ENCODE data around the gene CYP2F1.

CYP2F1 gene

GRCh38 chr19:41114132-41114531, at the start of gene CYP2F1:
Gene CYP2F1, plus strand, starts transcription at chr19:41114432. Its CDS starts 1,757 bp downstream, at chr19:41116189.
- Histone ChIP-seq H3K9ac (ENCODE audit: low read depth in 1 of 2, low read length in 2 of 2) (no peak within 1 kb of the TSS), H3K36me3 (ENCODE audit: control insufficient read depth in 1 of 2, insufficient read depth in 2 of 2, low read length in 2 of 2) (no peaks in the 10 kb centered on the region), H3K27me3 (ENCODE audit: control insufficient read depth in 1 of 2, insufficient read depth in 2 of 2, low read length in 2 of 2) (peaks cover 0 to 3% of the 10 kb centered on the region in 2 donors), H3K27ac (ENCODE audit: low read depth, low read length) (no peak within 1 kb of the TSS), H3K4me3 (ENCODE audit: low read depth in 1 of 2, low read length in 2 of 2) (no peak within 1 kb of the TSS), H3K9me3 (ENCODE audit: control insufficient read depth in 1 of 2, low read length in 2 of 2) (no peaks in the 10 kb centered on the region), H3K4me1 (ENCODE audit: control insufficient read depth in 1 of 2, insufficient read depth in 2 of 2, low read length in 2 of 2) (no peaks in the 10 kb centered on the region)

- H3K27me3 ChIP-seq (ENCODE audit: control insufficient read depth in 1 of 2, insufficient read depth in 2 of 2, low read length in 2 of 2): peaks cover 0 to 4% of the 10 kb centered on the region in 2 donors
- no peak overlapping the region for H3K4me3 ChIP-seq (ENCODE audit: low read depth in 1 of 2, low read length in 2 of 2)
- no peak overlapping the region for H3K27ac ChIP-seq (ENCODE audit: low read depth, low read length)
- H3K36me3 ChIP-seq (ENCODE audit: control insufficient read depth in 1 of 2, insufficient read depth in 2 of 2, low read length in 2 of 2): no peaks in the 10 kb centered on the region
- no peaks in the 10 kb centered on the region for H3K9me3 ChIP-seq (ENCODE audit: control insufficient read depth in 1 of 2, low read length in 2 of 2)
- H3K4me1 ChIP-seq (ENCODE audit: control insufficient read depth in 1 of 2, insufficient read depth in 2 of 2, low read length in 2 of 2): no peaks in the 10 kb centered on the region
- no peak overlapping the region for H3K9ac ChIP-seq (ENCODE audit: low read depth in 1 of 2, low read length in 2 of 2)
These were observed 49.2 kb upstream of the CYP2F1 start for GRCh38 chr19:41064974-41065569.

GRCh38 chr19:41076286-41076685, 37.9 kb upstream of the CYP2F1 start:
- Histone ChIP-seq H3K9me3 (ENCODE audit: control insufficient read depth in 1 of 2, low read length in 2 of 2) (no peaks in the 10 kb centered on the region), H3K27ac (ENCODE audit: low read depth, low read length) (no peak overlapping the region), H3K4me1 (ENCODE audit: control insufficient read depth in 1 of 2, insufficient read depth in 2 of 2, low read length in 2 of 2) (no peaks in the 10 kb centered on the region), H3K4me3 (ENCODE audit: low read depth in 1 of 2, low read length in 2 of 2) (no peak overlapping the region), H3K36me3 (ENCODE audit: control insufficient read depth in 1 of 2, insufficient read depth in 2 of 2, low read length in 2 of 2) (no peaks in the 10 kb centered on the region), H3K27me3 (ENCODE audit: control insufficient read depth in 1 of 2, insufficient read depth in 2 of 2, low read length in 2 of 2) (no peaks in the 10 kb centered on the region), H3K9ac (ENCODE audit: low read depth in 1 of 2, low read length in 2 of 2) (no peak overlapping the region)

- no peak overlapping the region for H3K27ac ChIP-seq (ENCODE audit: low read depth, low read length)
- no peaks in the 10 kb centered on the region for H3K4me1 ChIP-seq (ENCODE audit: control insufficient read depth in 1 of 2, insufficient read depth in 2 of 2, low read length in 2 of 2)
- no peaks in the 10 kb centered on the region for H3K9me3 ChIP-seq (ENCODE audit: control insufficient read depth in 1 of 2, low read length in 2 of 2)
- H3K27me3 ChIP-seq (ENCODE audit: control insufficient read depth in 1 of 2, insufficient read depth in 2 of 2, low read length in 2 of 2): no peaks in the 10 kb centered on the region
- no peak overlapping the region for H3K4me3 ChIP-seq (ENCODE audit: low read depth in 1 of 2, low read length in 2 of 2)
- no peaks in the 10 kb centered on the region for H3K36me3 ChIP-seq (ENCODE audit: control insufficient read depth in 1 of 2, insufficient read depth in 2 of 2, low read length in 2 of 2)
- H3K9ac ChIP-seq (ENCODE audit: low read depth in 1 of 2, low read length in 2 of 2): no peak overlapping the region
These were observed 30.7 kb upstream of the CYP2F1 start for GRCh38 chr19:41083516-41083915.

GRCh38 chr19:41085748-41086415, 28.4 kb upstream of the CYP2F1 start:
- Histone ChIP-seq H3K9ac (ENCODE audit: low read depth in 1 of 2, low read length in 2 of 2) (no peak overlapping the region), H3K4me1 (ENCODE audit: control insufficient read depth in 1 of 2, insufficient read depth in 2 of 2, low read length in 2 of 2) (no peaks in the 10 kb centered on the region), H3K27me3 (ENCODE audit: control insufficient read depth in 1 of 2, insufficient read depth in 2 of 2, low read length in 2 of 2) (peaks cover 0 to 8% of the 10 kb centered on the region in 2 donors), H3K4me3 (ENCODE audit: low read depth in 1 of 2, low read length in 2 of 2) (no peak overlapping the region), H3K36me3 (ENCODE audit: control insufficient read depth in 1 of 2, insufficient read depth in 2 of 2, low read length in 2 of 2) (no peaks in the 10 kb centered on the region), H3K27ac (ENCODE audit: low read depth, low read length) (no peak overlapping the region), H3K9me3 (ENCODE audit: control insufficient read depth in 1 of 2, low read length in 2 of 2) (no peaks in the 10 kb centered on the region)

- no peak within 1 kb of the TSS for H3K27ac ChIP-seq (ENCODE audit: low read depth, low read length)
- no peak within 1 kb of the TSS for H3K9ac ChIP-seq (ENCODE audit: low read depth in 1 of 2, low read length in 2 of 2)
- H3K4me1 ChIP-seq (ENCODE audit: control insufficient read depth in 1 of 2, insufficient read depth in 2 of 2, low read length in 2 of 2): no peaks in the 10 kb centered on the region
- H3K27me3 ChIP-seq (ENCODE audit: control insufficient read depth in 1 of 2, insufficient read depth in 2 of 2, low read length in 2 of 2): peaks cover 0 to 8% of the 10 kb centered on the region in 2 donors
- no peak within 1 kb of the TSS for H3K4me3 ChIP-seq (ENCODE audit: low read depth in 1 of 2, low read length in 2 of 2)
- no peaks in the 10 kb centered on the region for H3K36me3 ChIP-seq (ENCODE audit: control insufficient read depth in 1 of 2, insufficient read depth in 2 of 2, low read length in 2 of 2)
- H3K9me3 ChIP-seq (ENCODE audit: control insufficient read depth in 1 of 2, low read length in 2 of 2): no peaks in the 10 kb centered on the region
These were observed 26.1 kb upstream of the CYP2F1 start, which contains the start of gene CYP2A13 for GRCh38 chr19:41088151-41088550. Gene CYP2A13, plus strand, starts transcription at chr19:41088451. Its CDS starts 21 bp downstream, at chr19:41088472.

GRCh38 chr19:41089959-41090358, 24.3 kb upstream of the CYP2F1 start:
- H3K9ac ChIP-seq (ENCODE audit: low read depth in 1 of 2, low read length in 2 of 2): no peak overlapping the region
- H3K4me1 ChIP-seq (ENCODE audit: control insufficient read depth in 1 of 2, insufficient read depth in 2 of 2, low read length in 2 of 2): no peaks in the 10 kb centered on the region
- no peaks in the 10 kb centered on the region for H3K9me3 ChIP-seq (ENCODE audit: control insufficient read depth in 1 of 2, low read length in 2 of 2)
- H3K36me3 ChIP-seq (ENCODE audit: control insufficient read depth in 1 of 2, insufficient read depth in 2 of 2, low read length in 2 of 2): no peaks in the 10 kb centered on the region
- H3K27ac ChIP-seq (ENCODE audit: low read depth, low read length): no peak overlapping the region
- peaks cover 0 to 8% of the 10 kb centered on the region in 2 donors for H3K27me3 ChIP-seq (ENCODE audit: control insufficient read depth in 1 of 2, insufficient read depth in 2 of 2, low read length in 2 of 2)
- no peak overlapping the region for H3K4me3 ChIP-seq (ENCODE audit: low read depth in 1 of 2, low read length in 2 of 2)

GRCh38 chr19:41095703-41096102, 18.5 kb upstream of the CYP2F1 start:
- Histone ChIP-seq H3K4me3 (ENCODE audit: low read depth in 1 of 2, low read length in 2 of 2) (no peak overlapping the region), H3K27me3 (ENCODE audit: control insufficient read depth in 1 of 2, insufficient read depth in 2 of 2, low read length in 2 of 2) (peaks cover 0 to 2% of the 10 kb centered on the region in 2 donors), H3K4me1 (ENCODE audit: control insufficient read depth in 1 of 2, insufficient read depth in 2 of 2, low read length in 2 of 2) (no peaks in the 10 kb centered on the region), H3K36me3 (ENCODE audit: control insufficient read depth in 1 of 2, insufficient read depth in 2 of 2, low read length in 2 of 2) (no peaks in the 10 kb centered on the region), H3K27ac (ENCODE audit: low read depth, low read length) (no peak overlapping the region), H3K9ac (ENCODE audit: low read depth in 1 of 2, low read length in 2 of 2) (no peak overlapping the region), H3K9me3 (ENCODE audit: control insufficient read depth in 1 of 2, low read length in 2 of 2) (no peaks in the 10 kb centered on the region)

- H3K27ac ChIP-seq (ENCODE audit: low read depth, low read length): no peak overlapping the region
- H3K4me1 ChIP-seq (ENCODE audit: control insufficient read depth in 1 of 2, insufficient read depth in 2 of 2, low read length in 2 of 2): no peaks in the 10 kb centered on the region
- no peaks in the 10 kb centered on the region for H3K9me3 ChIP-seq (ENCODE audit: control insufficient read depth in 1 of 2, low read length in 2 of 2)
- no peaks in the 10 kb centered on the region for H3K36me3 ChIP-seq (ENCODE audit: control insufficient read depth in 1 of 2, insufficient read depth in 2 of 2, low read length in 2 of 2)
- H3K4me3 ChIP-seq (ENCODE audit: low read depth in 1 of 2, low read length in 2 of 2): no peak overlapping the region
- no peak overlapping the region for H3K9ac ChIP-seq (ENCODE audit: low read depth in 1 of 2, low read length in 2 of 2)
- H3K27me3 ChIP-seq (ENCODE audit: control insufficient read depth in 1 of 2, insufficient read depth in 2 of 2, low read length in 2 of 2): no peaks in the 10 kb centered on the region
These were observed 17.9 kb upstream of the CYP2F1 start for GRCh38 chr19:41096353-41096752.

- Histone ChIP-seq H3K4me3 (ENCODE audit: low read depth in 1 of 2, low read length in 2 of 2) (no peak overlapping the region), H3K27me3 (ENCODE audit: control insufficient read depth in 1 of 2, insufficient read depth in 2 of 2, low read length in 2 of 2) (no peaks in the 10 kb centered on the region), H3K9ac (ENCODE audit: low read depth in 1 of 2, low read length in 2 of 2) (no peak overlapping the region), H3K27ac (ENCODE audit: low read depth, low read length) (no peak overlapping the region), H3K9me3 (ENCODE audit: control insufficient read depth in 1 of 2, low read length in 2 of 2) (no peaks in the 10 kb centered on the region), H3K4me1 (ENCODE audit: control insufficient read depth in 1 of 2, insufficient read depth in 2 of 2, low read length in 2 of 2) (no peaks in the 10 kb centered on the region), H3K36me3 (ENCODE audit: control insufficient read depth in 1 of 2, insufficient read depth in 2 of 2, low read length in 2 of 2) (no peaks in the 10 kb centered on the region)
These were observed 16.9 kb upstream of the CYP2F1 start for GRCh38 chr19:41097302-41097701.
